K562 (cell line): ENCODE data around the gene DPM2. TPM values are rescaled to one million over a fixed set of nuclear protein-coding genes. Genes with fewer than 3 reads are reported as not detected.

Experiments used
- ARHGAP35 ChIP-seq: fragments of 450-650 bp; IDR thresholded peaks from 2 replicates; pipeline ENCODE4 v1.6.1; 2018; ENCODE audit not compliant: partially characterized antibody
- ATF7 ChIP-seq: fragments of 450-650 bp; IDR thresholded peaks from 2 replicates; pipeline ENCODE4 v1.7.1; 2014; ENCODE audit warnings: mild to moderate bottlenecking, moderate library complexity
- HSF4 ChIP-seq: fragments of 250-450 bp; sonication (Bioruptor Pico); IDR thresholded peaks from 2 replicates; pipeline ENCODE4 v2.1.2; 2022; ENCODE audit warnings: mild to moderate bottlenecking, moderate library complexity, borderline replicate concordance
- KLF16 ChIP-seq: IDR thresholded peaks from 2 replicates; pipeline ENCODE4 v1.6.1; 2016; ENCODE audit warnings: antibody characterized with exemption
- MAZ ChIP-seq, 2 experiments: fragments of 450-650 bp in 1 of 2; sonication (generic) in 1 of 2; formaldehyde crosslinking; IDR thresholded peaks in 1 of 2; conservative IDR thresholded peaks in 1 of 2; 2 replicates each; pipeline versions ENCODE4 v1.4.0 to v1.5.0; 2020; ENCODE audit warnings: mild to moderate bottlenecking in 1 of 2, missing genetic modification reagents in 1 of 2
- MED1 ChIP-seq: sonication (generic); formaldehyde crosslinking; IDR thresholded peaks from 2 replicates; pipeline ENCODE4 v1.8.1; 2023; ENCODE audit warnings: missing genetic modification reagents, borderline replicate concordance
- MXD1 ChIP-seq: fragments of 250-450 bp; sonication (Bioruptor Pico); IDR thresholded peaks from 2 replicates; pipeline ENCODE4 v1.8.0; 2021; ENCODE audit warnings: borderline replicate concordance, mild to moderate bottlenecking, moderate library complexity; ENCODE audit not compliant: poor library complexity, severe bottlenecking
- PHF20 ChIP-seq: fragments of 450-650 bp; IDR thresholded peaks from 2 replicates; pipeline ENCODE4 v1.6.1; 2018; ENCODE audit not compliant: partially characterized antibody
- PHF21A ChIP-seq: fragments of 450-650 bp; IDR thresholded peaks from 2 replicates; pipeline ENCODE4 v1.6.1; 2017; ENCODE audit warnings: low read depth, borderline replicate concordance
- POU5F1 ChIP-seq: fragments of 150-350 bp; IDR thresholded peaks from 2 replicates; pipeline ENCODE4 v1.6.1; 2014; ENCODE audit warnings: borderline replicate concordance, low read length, low read depth, mild to moderate bottlenecking; ENCODE audit not compliant: partially characterized antibody
- SMAD4 ChIP-seq: fragments of 250-450 bp; sonication (Bioruptor Pico); conservative IDR thresholded peaks from 2 replicates; pipeline ENCODE4 v1.8.0; 2021; ENCODE audit warnings: inconsistent platforms, mild to moderate bottlenecking, moderate library complexity
- STAT5A ChIP-seq: IDR thresholded peaks from 2 replicates; pipeline ENCODE4 v1.6.1; 2012; ENCODE audit warnings: low read length, inconsistent platforms, borderline replicate concordance
- SUPT5H ChIP-seq: fragments of 450-650 bp; IDR thresholded peaks from 2 replicates; pipeline ENCODE4 v1.6.1; 2016
- TFAP4 ChIP-seq: sonication (generic); formaldehyde crosslinking; IDR thresholded peaks from 2 replicates; pipeline ENCODE4 v1.8.0; 2022; ENCODE audit warnings: missing genetic modification reagents, mild to moderate bottlenecking, moderate library complexity, borderline replicate concordance
- TSC22D4 ChIP-seq: fragments of 450-650 bp; IDR thresholded peaks from 2 replicates; pipeline ENCODE4 v1.6.1; 2016; ENCODE audit warnings: missing genetic modification characterization, missing biosample characterization, control low read depth
- ZBTB8A ChIP-seq: fragments of 450-650 bp; IDR thresholded peaks from 2 replicates; pipeline ENCODE4 v1.6.1; 2018; ENCODE audit warnings: mild to moderate bottlenecking, moderate library complexity; ENCODE audit not compliant: partially characterized antibody
- ZNF224 ChIP-seq: sonication (generic); formaldehyde crosslinking; IDR thresholded peaks from 2 replicates; pipeline ENCODE4 v1.8.0; 2022; ENCODE audit warnings: mild to moderate bottlenecking, missing genetic modification reagents
- ZNF41 ChIP-seq: fragments of 250-450 bp; sonication (Bioruptor Pico); conservative IDR thresholded peaks from 2 replicates; pipeline ENCODE4 v1.4.0; 2020; ENCODE audit warnings: mild to moderate bottlenecking
- ZNF431 ChIP-seq: sonication (generic); formaldehyde crosslinking; IDR thresholded peaks from 2 replicates; pipeline ENCODE4 v1.8.0; 2022; ENCODE audit warnings: mild to moderate bottlenecking, missing genetic modification reagents
- ZNF77 ChIP-seq: fragments of 250-450 bp; sonication (Bioruptor Pico); IDR thresholded peaks from 2 replicates; pipeline ENCODE4 v1.5.0; 2020
- polyA plus RNA-seq, 8 experiments: library from polyadenylated mRNA; depleted of rRNA in 4 of 8; stranded (reverse) in 5 of 8; unstranded in 3 of 8; fragments of >200 nt; fragmentation: Nextera tagmentation in 2 of 8; fragmentation: Illumina TruSeq in 1 of 8; extraction: Ambion mirVana in 2 of 8; extraction: Trizol in 1 of 8; gene quantifications; 2 replicates each; pipeline versions ENCODE4 v1.2.1 to v1.2.3, GENCODE V29; 2011 to 2014; ENCODE audit warnings: inconsistent platforms in 1 of 8, missing spikeins in 1 of 8
- total RNA-seq, 7 experiments: library from RNA; depleted of rRNA in 6 of 7; stranded (reverse); fragments of >200 nt in 6 of 7; fragmentation: Illumina TruSeq in 2 of 7; extraction: Trizol in 2 of 7; gene quantifications; 2 replicates each; pipeline versions ENCODE4 v1.2.1 to v1.2.3, GENCODE V29; 2011 to 2021; ENCODE audit warnings: low replicate concordance in 1 of 7
- TF ChIP-seq, protein P1 (sequence below): fragments of 450-650 bp; IDR thresholded peaks from 2 replicates; pipeline ENCODE4 v1.6.1; 2017; ENCODE audit warnings: antibody characterized with exemption, mild to moderate bottlenecking
- TF ChIP-seq, protein P2 (sequence below): fragments of 450-650 bp; IDR thresholded peaks from 2 replicates; pipeline ENCODE4 v1.6.1; 2016; ENCODE audit warnings: antibody characterized with exemption

DPM2 gene
- total and polyA plus RNA-seq, 9 of the 15 experiments (the other 6 are each of a cell fraction or from before 2014, with no cell fraction given): 43.5 to 126 (median 71.1) TPM

- no peak for TF ChIP-seq ZNF224 (CRISPR knock-in tag)
- no peak for TF ChIP-seq SUPT5H
- no peak for TF ChIP-seq ZNF431
- no peak for TF ChIP-seq ARHGAP35
- no peak for TF ChIP-seq PHF20
- TF ChIP-seq SMAD4 (CRISPR knock-in tag): no peak; the same call in 1 of the 2 replicates
- peak; percentile 31 to 52; a peak in 3 of 4 replicates for TF ChIP-seq MAZ (CRISPR knock-in tag; conservative IDR thresholded peaks at IDR 0.05 in 1 of 2, IDR thresholded peaks at IDR 0.05 in 1 of 2)
- no peak for TF ChIP-seq STAT5A
- TF ChIP-seq TSC22D4 (tag): no peak
- no peak for TF ChIP-seq HSF4 (CRISPR knock-in tag)
- TF ChIP-seq PHF21A: peak; percentile 64; the same call in 1 of the 2 replicates
- no peak for TF ChIP-seq ZNF41 (CRISPR knock-in tag)
- 0 out of 2 replicates have a peak, but pooled peaks have one; percentile 24 for TF ChIP-seq ATF7
- TF ChIP-seq, protein P1, sequence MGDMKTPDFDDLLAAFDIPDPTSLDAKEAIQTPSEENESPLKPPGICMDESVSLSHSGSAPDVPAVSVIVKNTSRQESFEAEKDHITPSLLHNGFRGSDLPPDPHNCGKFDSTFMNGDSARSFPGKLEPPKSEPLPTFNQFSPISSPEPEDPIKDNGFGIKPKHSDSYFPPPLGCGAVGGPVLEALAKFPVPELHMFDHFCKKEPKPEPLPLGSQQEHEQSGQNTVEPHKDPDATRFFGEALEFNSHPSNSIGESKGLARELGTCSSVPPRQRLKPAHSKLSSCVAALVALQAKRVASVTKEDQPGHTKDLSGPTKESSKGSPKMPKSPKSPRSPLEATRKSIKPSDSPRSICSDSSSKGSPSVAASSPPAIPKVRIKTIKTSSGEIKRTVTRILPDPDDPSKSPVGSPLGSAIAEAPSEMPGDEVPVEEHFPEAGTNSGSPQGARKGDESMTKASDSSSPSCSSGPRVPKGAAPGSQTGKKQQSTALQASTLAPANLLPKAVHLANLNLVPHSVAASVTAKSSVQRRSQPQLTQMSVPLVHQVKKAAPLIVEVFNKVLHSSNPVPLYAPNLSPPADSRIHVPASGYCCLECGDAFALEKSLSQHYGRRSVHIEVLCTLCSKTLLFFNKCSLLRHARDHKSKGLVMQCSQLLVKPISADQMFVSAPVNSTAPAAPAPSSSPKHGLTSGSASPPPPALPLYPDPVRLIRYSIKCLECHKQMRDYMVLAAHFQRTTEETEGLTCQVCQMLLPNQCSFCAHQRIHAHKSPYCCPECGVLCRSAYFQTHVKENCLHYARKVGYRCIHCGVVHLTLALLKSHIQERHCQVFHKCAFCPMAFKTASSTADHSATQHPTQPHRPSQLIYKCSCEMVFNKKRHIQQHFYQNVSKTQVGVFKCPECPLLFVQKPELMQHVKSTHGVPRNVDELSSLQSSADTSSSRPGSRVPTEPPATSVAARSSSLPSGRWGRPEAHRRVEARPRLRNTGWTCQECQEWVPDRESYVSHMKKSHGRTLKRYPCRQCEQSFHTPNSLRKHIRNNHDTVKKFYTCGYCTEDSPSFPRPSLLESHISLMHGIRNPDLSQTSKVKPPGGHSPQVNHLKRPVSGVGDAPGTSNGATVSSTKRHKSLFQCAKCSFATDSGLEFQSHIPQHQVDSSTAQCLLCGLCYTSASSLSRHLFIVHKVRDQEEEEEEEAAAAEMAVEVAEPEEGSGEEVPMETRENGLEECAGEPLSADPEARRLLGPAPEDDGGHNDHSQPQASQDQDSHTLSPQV: no peak
- no peak for TF ChIP-seq MXD1 (CRISPR knock-in tag)
- TF ChIP-seq, protein P2, sequence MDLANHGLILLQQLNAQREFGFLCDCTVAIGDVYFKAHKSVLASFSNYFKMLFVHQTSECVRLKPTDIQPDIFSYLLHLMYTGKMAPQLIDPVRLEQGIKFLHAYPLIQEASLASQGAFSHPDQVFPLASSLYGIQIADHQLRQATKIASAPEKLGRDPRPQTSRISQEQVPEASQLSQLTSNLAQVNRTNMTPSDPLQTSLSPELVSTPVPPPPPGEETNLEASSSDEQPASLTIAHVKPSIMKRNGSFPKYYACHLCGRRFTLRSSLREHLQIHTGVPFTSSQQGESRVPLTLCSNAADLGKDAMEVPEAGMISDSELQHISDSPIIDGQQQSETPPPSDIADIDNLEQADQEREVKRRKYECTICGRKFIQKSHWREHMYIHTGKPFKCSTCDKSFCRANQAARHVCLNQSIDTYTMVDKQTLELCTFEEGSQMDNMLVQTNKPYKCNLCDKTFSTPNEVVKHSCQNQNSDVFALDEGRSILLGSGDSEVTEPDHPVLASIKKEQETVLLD: no peak
- TF ChIP-seq POU5F1: no peak
- 0 out of 2 replicates have a peak, but pooled peaks have one; percentile 18 for TF ChIP-seq TFAP4 (CRISPR knock-in tag)
- TF ChIP-seq ZNF77: no peak
- TF ChIP-seq KLF16: no peak
- TF ChIP-seq ZBTB8A: no peak
- no peak for TF ChIP-seq MED1 (CRISPR knock-in tag)
These were observed 40.4 kb upstream of the DPM2 start (continued) for GRCh38 chr9:127977884-127978647.
